HG02852 (cell line): ENCODE data around the gene GNB5.

ENCODE experiments used
- ATAC-seq: cut with Tn5 transposase; IDR thresholded peaks from one replicate; pipeline ENCODE4 v1.9.1; 2021; ENCODE audit warnings: mild to moderate bottlenecking, moderate library complexity; ENCODE audit not compliant: unreplicated experiment

Gene GNB5

DNA sequence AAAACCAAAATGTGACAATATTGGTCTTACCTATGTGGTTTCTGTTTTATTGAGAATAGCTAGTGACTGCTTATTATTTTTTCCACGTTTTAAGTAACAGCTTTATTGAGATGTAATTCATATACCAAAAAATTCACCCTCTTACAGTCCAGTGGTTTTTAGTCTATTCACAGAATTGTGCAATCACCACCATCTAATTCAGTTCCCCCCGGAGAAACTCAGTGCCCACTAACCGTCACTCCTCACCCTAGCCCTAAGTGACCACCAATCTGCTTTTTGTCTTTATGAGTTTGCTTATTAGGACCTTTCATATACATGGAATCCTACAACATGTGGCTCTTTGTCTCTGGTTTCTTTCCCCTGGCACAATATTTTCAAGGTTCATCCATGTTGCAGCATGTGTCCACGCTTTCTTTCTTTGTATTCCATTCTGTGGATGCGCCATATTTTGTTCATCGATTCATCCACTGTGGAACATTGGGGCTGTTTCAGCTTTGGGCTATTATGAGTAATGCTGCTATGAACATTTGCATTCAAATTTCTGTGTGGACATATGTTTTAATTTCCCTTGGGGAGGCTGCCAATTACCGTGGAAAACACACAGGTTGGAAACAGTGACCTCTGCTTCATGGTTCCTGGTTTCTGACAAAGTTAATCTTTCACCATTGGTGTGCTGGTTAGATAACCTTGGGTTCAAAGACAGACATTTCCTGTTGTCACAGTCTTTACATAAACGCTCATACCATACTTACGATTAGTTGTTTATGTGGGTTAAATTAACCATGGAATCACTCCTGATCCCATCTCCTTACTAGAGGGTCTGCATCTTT is 75.4 kb downstream of the GNB5 start:
- ATAC-seq, result no peak

DNA sequence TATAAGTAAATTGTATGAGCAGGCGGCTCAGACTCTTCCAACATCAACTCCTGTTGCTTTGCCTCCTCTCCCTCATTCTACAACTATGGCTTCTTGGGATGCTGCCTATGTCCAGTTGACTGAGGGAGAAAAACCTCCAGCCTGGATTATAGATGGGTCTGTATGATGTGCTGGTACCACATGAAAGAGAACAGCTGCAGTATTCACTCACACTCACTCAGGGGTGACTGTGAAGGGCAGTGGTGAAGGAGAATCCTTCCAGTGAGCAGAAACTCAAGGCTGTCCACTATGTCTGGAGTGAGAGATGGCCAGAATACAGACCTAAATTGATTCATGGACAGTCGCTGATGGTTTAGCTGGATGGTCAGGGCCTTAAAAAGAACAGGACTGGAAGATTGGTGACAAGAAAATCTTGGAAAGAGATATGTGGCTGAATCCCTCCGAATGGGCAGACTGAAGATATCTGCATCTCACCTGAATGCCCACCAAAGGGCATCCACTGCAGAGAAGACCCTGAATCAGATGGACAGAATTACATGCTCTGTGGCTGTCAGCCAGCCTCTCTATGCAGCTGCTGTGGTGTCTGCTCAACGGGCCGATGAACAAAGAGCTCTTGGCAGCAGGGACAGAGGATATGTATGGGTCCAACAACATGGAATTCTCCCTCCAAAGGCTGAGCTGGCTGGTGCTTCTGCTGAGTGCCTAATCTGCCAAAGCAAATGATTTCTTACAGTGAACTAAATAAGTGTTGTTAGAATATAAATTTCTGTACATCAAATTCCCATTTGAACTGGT is 76.7 kb downstream of the GNB5 start:
- no peak for ATAC-seq

DNA sequence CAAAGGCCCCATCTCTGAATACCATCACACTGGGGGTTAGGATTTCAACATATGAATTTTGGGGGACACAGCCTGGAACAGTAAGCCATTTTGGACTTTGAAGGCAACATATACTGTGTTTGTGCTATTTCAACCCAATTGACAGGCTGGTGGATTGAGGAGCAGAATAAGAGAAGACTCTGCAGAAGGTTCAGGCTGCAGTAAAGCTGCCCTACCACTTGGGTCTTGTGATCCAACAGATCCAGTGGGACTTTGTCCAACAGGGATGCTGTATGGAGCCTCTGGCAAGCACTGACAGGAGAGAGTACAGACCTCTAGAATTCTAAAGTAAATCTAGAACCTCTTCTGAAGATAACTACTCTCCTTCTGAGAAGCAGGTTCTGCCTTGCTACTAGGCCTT is 77.5 kb downstream of the GNB5 start:
- ATAC-seq, result no peak

DNA sequence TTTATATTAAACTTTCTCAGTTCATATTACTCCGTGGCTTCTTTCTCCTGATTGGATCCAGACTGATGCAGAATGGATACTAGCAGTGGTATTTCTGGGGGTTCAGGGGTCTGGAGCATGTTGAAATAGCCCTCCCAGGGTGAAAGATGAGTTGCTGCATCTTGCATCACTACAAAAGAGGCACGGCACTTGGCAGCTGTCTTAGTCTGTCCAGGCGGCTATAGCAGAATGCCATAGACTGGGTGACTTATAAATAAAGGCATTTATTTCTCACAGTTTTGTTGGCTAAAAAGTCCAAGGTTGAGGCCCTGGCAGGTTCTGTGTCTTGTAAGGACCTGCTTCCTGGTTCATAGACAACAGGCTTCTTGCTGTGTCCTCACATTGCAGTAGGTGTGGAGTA is 78.0 kb downstream of the GNB5 start:
- no peak for ATAC-seq

DNA sequence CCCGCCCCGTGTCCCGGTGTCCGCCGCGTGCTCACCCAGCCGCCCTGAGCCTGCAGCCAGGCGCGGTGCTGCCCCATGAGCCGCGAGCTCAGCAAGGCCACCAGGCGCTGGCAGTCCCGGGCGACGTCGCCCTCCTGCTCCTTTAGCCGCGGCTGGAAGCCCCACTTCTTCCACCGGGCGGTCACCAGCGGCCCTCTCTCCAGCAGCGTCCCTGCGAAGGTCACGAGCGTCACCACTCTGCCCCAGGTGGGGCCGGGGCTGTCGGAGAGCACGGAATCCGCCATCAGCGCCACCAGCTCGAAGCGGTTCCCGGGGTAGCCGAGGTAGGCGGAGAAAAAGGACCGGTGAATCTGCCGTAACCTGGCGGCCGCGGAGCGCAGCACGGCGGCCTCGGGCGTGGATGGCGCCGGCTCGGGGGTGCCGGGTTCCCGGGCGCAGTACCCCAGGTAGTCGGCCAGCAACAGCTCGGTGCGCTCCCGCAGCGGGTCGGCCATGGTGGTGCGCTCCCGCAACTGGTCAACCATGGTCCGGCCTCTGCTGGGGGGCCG is 78.9 kb downstream of the GNB5 start:
- ATAC-seq, result no peak

DNA sequence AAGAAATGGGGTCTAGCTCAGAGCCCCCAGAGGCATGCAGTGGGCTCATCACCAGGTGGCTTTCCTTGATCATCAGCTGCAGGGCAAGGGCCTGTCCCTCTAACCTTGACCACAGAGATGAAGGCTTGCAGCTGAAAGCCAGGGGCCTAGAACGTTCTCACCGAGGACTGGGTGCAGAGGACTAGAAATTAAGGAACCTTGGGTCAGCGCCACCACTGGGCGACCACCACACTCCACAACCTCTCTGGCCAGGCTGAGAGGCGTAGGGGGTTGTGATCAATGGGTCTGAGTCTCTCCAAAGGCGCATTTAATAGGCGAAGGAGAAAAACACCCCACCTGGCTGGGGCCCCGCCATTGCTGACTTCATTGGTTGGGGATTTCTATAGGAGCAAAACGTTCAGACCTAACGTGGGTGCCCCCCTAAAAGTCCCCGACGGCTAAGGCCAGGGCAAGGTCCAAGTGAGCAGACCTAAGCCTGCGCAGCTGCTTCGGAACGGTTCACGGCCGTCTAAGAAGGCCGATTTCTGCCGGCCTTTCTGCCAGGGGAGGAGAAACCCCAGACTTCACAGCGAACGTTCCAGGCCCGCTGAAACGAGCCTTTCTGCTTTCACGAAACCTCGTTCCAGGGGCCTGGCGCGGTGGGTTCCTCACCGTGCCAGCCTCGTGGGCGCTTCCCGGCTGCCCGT is 79.5 kb downstream of the GNB5 start:
- ATAC-seq, result no peak

DNA sequence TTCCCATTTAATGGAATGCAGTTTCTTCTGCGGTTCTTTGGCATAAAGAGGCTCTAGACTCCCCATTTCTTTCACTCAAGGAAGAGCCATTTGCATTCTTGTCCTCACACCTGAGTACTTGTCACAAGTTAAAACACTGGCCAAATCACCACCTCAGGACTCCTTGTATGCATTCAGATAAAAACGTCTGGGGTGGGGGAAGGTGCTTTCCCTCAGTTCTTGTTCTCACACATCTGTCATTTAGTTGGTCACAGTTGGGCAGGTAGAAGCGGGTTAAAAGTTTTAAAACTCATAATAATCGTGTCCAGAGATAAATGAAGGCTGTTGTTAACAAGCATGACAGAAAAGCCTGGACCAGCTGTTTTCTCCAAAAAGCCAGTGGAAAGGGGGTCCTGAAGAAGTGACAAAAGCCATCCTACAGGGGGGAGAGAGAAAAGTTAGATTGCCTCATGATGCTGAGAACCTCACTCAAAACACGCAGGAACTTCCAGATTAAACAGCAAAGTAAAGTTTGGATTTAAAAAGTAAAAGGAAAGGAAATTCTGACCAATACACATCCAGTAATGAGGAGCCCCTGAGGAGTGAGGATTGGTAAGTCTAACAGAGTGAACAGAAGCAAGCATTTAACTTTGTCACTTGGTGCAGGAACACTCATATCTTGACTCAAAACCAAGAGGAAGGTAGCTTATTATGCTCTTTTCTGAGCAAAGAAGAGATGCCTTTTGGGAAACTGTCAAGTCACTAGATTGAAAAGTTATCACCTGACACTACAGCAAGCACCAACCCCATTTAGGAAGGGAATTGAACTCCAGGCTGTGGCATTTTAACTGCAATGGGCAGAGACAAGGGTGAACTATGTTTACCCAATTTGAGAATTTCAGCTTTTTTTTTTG is 81.4 kb downstream of the GNB5 start:
- peak; percentile 57 for ATAC-seq

DNA sequence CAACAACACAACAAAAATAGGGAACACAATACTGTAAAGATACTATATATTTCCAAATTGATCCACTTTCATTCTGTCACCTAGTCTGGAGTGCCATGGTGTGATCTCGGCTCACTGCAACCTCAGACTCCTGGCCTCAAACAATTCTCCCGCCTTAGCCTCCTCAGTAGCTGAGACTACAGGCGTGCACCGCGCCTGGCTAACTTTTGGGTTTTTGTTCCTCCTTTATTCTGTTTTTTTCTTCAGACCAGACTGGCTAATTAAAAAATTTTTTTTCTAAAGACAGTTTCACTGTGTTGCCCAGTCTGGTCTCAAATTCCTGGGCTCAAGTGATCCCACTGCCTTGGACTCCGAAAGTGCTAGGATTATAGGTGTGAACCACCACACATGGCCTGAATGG is 84.0 kb downstream of the GNB5 start:
- ATAC-seq, result no peak

DNA sequence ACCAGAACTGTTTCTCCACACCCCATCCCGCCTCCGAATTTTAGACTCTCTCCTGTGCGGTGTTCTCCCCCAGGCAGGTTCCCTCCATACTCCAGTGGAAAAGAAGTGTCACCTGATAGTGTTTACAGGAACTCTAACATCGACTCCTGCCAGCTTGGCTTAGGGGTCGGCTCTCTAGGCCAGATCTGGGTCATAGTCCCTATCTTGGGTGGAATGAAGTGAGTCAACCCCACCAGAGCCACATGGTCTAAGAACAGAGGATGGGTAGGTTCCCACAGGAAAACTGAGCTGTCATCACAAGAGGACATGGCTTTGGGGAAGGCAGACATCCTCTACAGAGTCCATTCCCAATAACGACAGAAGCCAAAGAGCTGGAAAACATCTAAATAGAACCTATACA is 84.6 kb downstream of the GNB5 start:
- ATAC-seq, result no peak

DNA sequence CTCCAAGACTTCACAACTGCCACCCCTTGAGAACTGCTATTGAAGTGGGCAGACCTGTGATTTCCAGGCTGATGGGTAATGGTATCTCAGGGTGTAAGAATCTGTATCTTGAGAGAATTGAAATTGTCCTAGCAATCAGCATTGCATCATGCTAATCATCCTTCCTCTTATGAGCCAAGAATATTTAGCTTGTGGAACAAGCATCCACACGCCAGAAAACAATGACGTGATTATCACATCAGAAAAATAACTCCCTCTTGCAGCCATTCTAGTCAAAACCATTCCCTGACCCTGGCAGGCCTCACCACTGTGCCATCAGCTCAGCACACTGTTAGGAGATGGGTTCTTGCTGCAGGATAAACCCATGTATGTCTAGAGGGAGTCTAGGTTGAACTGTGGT is 85.3 kb downstream of the GNB5 start:
- ATAC-seq, result no peak

DNA sequence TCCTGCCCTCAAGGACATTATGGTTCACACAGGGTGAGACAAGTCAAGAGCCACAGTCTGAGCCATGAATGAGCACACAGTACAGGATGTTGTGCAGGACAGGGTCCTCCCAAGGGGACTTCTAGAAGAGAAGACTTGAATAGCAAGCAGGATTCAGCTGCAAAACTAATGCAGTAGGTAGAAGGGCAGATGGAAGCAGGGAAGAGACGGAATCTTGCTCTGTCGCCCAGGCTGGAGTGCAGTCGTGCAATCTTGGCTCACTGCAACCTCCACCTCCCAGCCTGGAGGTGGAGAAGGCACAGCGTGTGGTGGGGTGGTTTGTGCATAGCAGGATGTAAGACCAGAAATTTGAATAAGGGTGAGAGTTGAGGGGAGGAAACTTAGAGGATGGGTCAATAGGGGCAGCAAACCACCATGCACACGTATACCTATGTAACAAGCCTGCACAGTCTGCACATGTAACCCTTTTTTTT is 86.6 kb downstream of the GNB5 start:
- ATAC-seq, result peak; percentile 45

DNA sequence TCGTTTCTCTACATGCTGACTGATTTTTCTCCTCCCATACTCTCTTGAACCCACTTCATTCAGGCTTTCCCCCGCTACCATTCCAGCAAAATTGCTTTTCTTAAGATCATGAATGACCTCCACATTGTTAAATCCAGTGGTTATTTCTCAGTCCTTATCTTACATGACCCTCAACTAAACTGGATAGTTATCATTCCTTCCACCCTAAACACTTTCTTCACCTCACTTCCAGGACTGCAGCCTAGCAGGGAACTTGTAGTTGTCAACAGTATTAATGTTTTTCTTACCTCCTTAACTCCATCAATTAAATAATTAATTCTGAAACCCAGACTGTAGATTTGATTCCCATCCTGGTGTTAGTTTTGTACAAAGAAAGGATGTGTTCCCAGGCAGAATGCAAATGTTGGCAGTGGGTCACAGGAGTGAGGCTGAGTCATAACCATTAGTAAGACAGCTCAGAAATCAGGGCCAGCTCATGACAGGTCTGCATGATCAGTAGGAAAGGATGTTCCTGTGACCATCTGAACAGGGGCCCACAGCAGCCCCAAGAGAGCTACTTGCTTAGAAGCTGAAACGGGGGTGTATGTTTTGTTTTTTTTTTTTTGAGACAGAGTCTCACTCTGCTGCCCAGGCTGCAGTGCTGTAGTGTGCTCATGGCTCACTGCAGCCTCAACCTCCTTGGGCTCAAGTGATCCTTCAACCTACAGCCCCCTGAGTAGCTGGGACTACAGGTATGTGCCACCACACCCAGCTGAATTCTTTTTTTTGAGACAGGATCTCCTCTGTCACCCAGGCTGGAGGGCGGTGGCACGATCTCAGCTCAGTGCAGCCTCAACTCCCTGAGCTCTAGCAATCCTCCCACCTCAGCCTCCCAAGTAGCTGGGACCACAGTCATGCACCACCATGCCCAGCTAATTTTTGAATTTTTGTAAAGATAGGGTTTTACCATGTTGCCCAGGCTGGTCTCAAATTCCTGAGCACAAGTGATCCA is 87.7 kb downstream of the GNB5 start:
- ATAC-seq, result peak; percentile 66

DNA sequence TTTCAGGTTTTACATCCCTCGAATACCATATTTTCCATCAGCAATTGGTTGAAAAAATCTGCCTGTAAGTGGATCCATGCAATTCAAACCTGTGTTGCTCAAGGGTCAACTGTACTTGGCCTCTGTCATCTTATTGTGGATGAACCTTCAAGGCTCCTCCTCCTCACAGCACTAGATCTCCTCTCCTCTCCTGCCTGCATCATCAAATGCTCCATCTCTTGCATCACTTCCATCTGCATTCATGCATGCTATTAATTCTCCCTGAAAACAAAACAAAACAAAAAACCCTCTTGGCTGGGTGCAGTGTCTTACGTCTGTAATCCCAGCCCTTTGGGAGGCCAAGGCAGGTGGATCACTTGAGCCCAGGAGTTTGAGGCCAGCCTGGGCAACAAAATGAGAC is 88.7 kb downstream of the GNB5 start:
- no peak for ATAC-seq

DNA sequence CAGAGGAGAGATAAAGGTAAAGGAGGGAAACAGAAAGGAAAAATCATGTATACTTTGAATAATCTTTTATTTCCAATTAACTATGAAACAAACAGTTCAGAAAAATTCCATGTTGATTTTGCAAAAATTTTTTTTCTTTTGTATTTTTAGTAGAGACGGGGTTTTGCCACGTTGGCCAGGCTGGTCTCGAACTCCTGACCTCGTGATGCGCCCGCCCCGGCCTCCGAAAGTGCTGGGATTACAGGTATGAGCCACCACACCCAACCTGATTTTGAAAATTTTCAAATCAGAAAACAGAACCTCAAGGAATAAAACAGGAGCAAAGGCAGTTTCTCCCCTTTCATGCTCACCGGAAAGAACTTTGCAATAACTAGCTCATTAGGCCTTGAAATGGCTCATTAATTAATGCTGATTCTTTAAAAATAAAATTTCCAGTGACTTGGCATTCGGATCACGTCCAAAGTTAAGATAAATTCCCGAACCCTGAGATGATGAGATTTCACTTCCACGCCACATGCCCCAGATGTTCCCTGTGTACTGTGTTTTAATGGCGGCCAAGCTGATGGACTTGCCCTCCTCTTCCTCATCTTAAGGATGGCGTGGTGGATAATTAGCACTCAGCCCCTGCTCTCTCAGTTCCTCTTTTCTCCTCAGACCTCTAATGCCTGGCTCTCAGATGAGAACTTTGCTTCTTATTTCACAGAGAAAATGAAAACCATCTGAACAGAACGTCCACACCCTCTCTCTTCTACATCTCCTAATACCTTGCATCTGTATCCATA is 89.5 kb downstream of the GNB5 start:
- peak; percentile 43 for ATAC-seq

DNA sequence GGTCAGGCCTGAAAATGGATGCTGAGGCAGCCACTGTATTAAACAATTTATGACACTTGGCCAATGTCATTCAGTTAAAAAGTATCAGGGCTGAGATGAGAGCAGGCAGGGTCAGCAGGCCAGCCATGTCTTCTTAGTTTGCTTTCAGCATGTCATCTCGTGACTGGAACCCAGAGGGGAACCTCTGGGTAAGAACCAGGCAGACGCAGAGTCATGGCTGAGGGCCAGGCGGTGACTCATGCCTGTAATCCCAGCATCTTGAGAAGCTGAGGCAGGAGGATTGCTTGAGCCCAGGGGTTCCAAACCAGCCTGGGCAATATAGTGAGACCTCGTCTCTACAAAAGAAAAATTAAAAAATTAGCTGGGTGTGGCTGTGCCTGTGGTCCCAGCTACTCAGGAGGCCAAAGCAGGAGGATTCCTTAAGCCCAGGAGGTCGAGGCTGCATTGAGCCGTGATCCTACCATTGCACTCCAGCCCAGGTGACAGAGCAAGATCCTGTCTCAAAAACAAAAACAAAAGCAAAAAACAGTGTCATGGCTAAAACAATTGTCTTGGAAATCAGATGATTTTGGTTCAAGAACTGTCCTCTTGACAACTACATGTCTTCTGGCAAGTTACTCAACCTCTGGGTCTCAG is 90.3 kb downstream of the GNB5 start:
- no peak for ATAC-seq

DNA sequence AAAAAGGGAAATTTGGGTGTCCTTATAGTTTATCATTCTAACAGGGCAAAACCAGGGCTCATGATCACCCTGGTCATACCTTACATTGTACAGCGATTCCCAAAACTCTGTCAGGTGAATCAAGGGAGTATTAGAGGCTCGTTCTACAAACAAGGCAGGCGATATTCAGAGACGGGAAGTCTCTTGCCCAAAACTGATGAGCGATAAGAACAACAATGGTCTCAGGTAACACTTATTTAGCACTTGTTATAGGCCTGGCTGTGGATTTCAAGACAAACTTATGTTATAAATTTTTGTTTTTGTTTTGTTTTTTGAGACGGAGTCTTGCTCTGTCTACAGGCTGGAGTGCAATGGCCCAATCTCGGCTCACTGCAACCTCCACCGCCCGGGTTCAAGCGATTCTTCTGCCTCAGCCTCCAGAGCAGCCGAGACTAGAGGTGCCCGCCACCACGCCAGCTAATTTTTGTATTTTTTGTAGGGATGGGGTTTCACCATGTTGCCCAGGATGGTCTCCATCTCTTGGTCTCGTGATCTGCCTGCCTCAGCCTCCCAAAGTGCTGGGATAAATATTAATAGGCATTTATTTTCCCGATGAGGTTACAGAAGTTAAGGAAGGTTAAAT is 91.4 kb downstream of the GNB5 start:
- ATAC-seq, result no peak

DNA sequence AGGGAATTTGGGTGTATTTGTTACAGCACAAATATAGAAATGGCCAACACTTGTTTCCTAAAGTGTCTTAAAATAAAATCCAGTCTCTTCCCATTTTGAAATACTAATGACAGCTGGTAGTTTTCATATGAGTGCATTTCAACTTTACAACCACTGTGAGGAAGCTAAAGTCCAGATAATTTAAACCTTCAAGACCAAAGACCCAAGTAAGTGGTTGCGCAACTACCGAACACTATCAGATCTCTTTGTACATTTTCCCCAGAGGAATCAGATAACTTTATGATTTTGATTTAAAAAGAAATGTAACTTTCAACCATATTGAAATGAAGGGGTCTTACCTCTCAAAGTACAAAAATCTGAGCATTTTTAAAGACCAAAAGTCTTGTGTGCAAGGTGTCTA is 92.9 kb downstream of the GNB5 start:
- ATAC-seq, result no peak
